ENCODE data around the gene OSBPL3. TPM values are rescaled to one million over a fixed set of nuclear protein-coding genes. Genes with fewer than 3 reads are reported as not detected.

The OSBPL3 gene
- total RNA-seq, 1 experiment from 2014 or later: 16.0 TPM

GRCh38 chr7:24880886-24881285 lies 99.1 kb downstream of the OSBPL3 start:
- ATAC-seq (no peak), DNase-seq (ENCODE audit: low spot score) (no peak)
- ChIA-PET POLR2A (interaction anchor here (0.7 kb wide), 1 partner anchor 13 kb away, joined by 4 read pairs; no protein-coding TSS in a partner anchor), CTCF (interaction anchor here (1.2 to 5.3 kb wide), 6 partner anchors 46 to 212 kb away, joined by 3 to 35 read pairs (median 11); no protein-coding TSS in a partner anchor)
- Mint-ChIP-seq H3K27me3 (ENCODE audit: low read depth) (no peaks in the 10 kb centered on the region), H3K36me3 (no peaks in the 10 kb centered on the region), H3K4me3 (no peak overlapping the region), H3K27ac (no peak overlapping the region), H3K9me3 (no peaks in the 10 kb centered on the region), H3K4me1 (peaks cover 76% of the 10 kb centered on the region)
- no peak for TF ChIP-seq ZNF671 (CRISPR knock-in tag; IDR thresholded peaks at IDR 0.05)

GRCh38 chr7:24879291-24879690 lies 100.7 kb downstream of the OSBPL3 start:
- H3K27me3 Mint-ChIP-seq (ENCODE audit: low read depth): no peaks in the 10 kb centered on the region
- peak overlapping the region; percentile 50; the same call in 1 of the 2 replicates for H3K27ac Mint-ChIP-seq
- H3K4me1 Mint-ChIP-seq: peaks cover 71% of the 10 kb centered on the region
- DNase-seq (ENCODE audit: low spot score) (no peak), ATAC-seq (no peak)
- H3K4me3 Mint-ChIP-seq: 0 out of 2 replicates have a peak overlapping the region, but pooled peaks have one; percentile 41
- CTCF ChIA-PET: interaction anchor here (1.1 to 5.3 kb wide), 6 partner anchors 13 to 214 kb away, joined by 3 to 35 read pairs (median 14); no protein-coding TSS in a partner anchor
- no peaks in the 10 kb centered on the region for H3K36me3 Mint-ChIP-seq
- POLR2A ChIA-PET: no interaction called here
- no peaks in the 10 kb centered on the region for H3K9me3 Mint-ChIP-seq
- TF ChIP-seq, protein P1, sequence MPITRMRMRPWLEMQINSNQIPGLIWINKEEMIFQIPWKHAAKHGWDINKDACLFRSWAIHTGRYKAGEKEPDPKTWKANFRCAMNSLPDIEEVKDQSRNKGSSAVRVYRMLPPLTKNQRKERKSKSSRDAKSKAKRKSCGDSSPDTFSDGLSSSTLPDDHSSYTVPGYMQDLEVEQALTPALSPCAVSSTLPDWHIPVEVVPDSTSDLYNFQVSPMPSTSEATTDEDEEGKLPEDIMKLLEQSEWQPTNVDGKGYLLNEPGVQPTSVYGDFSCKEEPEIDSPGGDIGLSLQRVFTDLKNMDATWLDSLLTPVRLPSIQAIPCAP (CRISPR knock-in tag; IDR thresholded peaks at IDR 0.05): no peak
- TF ChIP-seq ZNF232 (CRISPR knock-in tag; IDR thresholded peaks at IDR 0.05): no peak
- no peak for TF ChIP-seq ZNF425 (CRISPR knock-in tag; conservative IDR thresholded peaks at IDR 0.05)
- no peak for TF ChIP-seq MLX (CRISPR knock-in tag; IDR thresholded peaks at IDR 0.05)
- TF ChIP-seq, protein P2, sequence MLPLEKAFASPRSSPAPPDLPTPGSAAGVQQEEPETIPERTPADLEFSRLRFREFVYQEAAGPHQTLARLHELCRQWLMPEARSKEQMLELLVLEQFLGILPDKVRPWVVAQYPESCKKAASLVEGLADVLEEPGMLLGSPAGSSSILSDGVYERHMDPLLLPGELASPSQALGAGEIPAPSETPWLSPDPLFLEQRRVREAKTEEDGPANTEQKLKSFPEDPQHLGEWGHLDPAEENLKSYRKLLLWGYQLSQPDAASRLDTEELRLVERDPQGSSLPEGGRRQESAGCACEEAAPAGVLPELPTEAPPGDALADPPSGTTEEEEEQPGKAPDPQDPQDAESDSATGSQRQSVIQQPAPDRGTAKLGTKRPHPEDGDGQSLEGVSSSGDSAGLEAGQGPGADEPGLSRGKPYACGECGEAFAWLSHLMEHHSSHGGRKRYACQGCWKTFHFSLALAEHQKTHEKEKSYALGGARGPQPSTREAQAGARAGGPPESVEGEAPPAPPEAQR (CRISPR knock-in tag; IDR thresholded peaks at IDR 0.05): no peak
- TF ChIP-seq NR1H2 (CRISPR knock-in tag; IDR thresholded peaks at IDR 0.05): no peak
- TF ChIP-seq SMAD3 (CRISPR knock-in tag; IDR thresholded peaks at IDR 0.05; ENCODE audit: borderline replicate concordance): no peak
- TF ChIP-seq FOXP1 (CRISPR knock-in tag; IDR thresholded peaks at IDR 0.05; ENCODE audit: borderline replicate concordance): no peak
- TF ChIP-seq, protein P3, sequence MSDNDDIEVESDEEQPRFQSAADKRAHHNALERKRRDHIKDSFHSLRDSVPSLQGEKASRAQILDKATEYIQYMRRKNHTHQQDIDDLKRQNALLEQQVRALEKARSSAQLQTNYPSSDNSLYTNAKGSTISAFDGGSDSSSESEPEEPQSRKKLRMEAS (CRISPR knock-in tag; IDR thresholded peaks at IDR 0.05): no peak
- TF ChIP-seq, protein P4, sequence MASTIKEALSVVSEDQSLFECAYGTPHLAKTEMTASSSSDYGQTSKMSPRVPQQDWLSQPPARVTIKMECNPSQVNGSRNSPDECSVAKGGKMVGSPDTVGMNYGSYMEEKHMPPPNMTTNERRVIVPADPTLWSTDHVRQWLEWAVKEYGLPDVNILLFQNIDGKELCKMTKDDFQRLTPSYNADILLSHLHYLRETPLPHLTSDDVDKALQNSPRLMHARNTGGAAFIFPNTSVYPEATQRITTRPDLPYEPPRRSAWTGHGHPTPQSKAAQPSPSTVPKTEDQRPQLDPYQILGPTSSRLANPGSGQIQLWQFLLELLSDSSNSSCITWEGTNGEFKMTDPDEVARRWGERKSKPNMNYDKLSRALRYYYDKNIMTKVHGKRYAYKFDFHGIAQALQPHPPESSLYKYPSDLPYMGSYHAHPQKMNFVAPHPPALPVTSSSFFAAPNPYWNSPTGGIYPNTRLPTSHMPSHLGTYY (CRISPR knock-in tag; IDR thresholded peaks at IDR 0.05): no peak
- no peak for TF ChIP-seq EMX1 (CRISPR knock-in tag; IDR thresholded peaks at IDR 0.05)
- TF ChIP-seq, protein P5, sequence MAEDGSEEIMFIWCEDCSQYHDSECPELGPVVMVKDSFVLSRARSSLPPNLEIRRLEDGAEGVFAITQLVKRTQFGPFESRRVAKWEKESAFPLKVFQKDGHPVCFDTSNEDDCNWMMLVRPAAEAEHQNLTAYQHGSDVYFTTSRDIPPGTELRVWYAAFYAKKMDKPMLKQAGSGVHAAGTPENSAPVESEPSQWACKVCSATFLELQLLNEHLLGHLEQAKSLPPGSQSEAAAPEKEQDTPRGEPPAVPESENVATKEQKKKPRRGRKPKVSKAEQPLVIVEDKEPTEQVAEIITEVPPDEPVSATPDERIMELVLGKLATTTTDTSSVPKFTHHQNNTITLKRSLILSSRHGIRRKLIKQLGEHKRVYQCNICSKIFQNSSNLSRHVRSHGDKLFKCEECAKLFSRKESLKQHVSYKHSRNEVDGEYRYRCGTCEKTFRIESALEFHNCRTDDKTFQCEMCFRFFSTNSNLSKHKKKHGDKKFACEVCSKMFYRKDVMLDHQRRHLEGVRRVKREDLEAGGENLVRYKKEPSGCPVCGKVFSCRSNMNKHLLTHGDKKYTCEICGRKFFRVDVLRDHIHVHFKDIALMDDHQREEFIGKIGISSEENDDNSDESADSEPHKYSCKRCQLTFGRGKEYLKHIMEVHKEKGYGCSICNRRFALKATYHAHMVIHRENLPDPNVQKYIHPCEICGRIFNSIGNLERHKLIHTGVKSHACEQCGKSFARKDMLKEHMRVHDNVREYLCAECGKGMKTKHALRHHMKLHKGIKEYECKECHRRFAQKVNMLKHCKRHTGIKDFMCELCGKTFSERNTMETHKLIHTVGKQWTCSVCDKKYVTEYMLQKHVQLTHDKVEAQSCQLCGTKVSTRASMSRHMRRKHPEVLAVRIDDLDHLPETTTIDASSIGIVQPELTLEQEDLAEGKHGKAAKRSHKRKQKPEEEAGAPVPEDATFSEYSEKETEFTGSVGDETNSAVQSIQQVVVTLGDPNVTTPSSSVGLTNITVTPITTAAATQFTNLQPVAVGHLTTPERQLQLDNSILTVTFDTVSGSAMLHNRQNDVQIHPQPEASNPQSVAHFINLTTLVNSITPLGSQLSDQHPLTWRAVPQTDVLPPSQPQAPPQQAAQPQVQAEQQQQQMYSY (CRISPR knock-in tag; IDR thresholded peaks at IDR 0.05): no peak
- TF ChIP-seq TCF7 (CRISPR knock-in tag; IDR thresholded peaks at IDR 0.05; ENCODE audit: low read depth): no peak
- TF ChIP-seq, protein P6, sequence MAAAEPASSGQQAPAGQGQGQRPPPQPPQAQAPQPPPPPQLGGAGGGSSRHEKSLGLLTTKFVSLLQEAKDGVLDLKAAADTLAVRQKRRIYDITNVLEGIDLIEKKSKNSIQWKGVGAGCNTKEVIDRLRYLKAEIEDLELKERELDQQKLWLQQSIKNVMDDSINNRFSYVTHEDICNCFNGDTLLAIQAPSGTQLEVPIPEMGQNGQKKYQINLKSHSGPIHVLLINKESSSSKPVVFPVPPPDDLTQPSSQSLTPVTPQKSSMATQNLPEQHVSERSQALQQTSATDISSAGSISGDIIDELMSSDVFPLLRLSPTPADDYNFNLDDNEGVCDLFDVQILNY (CRISPR knock-in tag; IDR thresholded peaks at IDR 0.05): no peak
- no peak for TF ChIP-seq KAT7 (CRISPR knock-in tag; IDR thresholded peaks at IDR 0.05; ENCODE audit: borderline replicate concordance)
- no peak for TF ChIP-seq FOXJ3 (CRISPR knock-in tag; IDR thresholded peaks at IDR 0.05; ENCODE audit: borderline replicate concordance)
- TF ChIP-seq RELA (CRISPR knock-in tag; IDR thresholded peaks at IDR 0.05; ENCODE audit: borderline replicate concordance): no peak
- TF ChIP-seq ZNF317 (CRISPR knock-in tag; IDR thresholded peaks at IDR 0.05; ENCODE audit: borderline replicate concordance, low read depth): no peak
- TF ChIP-seq, protein P7, sequence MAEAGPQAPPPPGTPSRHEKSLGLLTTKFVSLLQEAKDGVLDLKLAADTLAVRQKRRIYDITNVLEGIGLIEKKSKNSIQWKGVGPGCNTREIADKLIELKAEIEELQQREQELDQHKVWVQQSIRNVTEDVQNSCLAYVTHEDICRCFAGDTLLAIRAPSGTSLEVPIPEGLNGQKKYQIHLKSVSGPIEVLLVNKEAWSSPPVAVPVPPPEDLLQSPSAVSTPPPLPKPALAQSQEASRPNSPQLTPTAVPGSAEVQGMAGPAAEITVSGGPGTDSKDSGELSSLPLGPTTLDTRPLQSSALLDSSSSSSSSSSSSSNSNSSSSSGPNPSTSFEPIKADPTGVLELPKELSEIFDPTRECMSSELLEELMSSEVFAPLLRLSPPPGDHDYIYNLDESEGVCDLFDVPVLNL (CRISPR knock-in tag; IDR thresholded peaks at IDR 0.05; ENCODE audit: borderline replicate concordance, low read depth): no peak
